HepG2 (cell line): ENCODE data around the gene IGFALS. TPM values are rescaled to one million over a fixed set of nuclear protein-coding genes. Genes with fewer than 3 reads are reported as not detected.

ENCODE experiments used
- ATAC-seq: fragments of 200-7000 bp; cut with Tn5 transposase; 3 replicates; pipeline ENCODE4 v1.9.1; 2020; ENCODE audit warnings: mild to moderate bottlenecking, moderate library complexity
- BruUV-seq: library from RNA; stranded (reverse); fragments of 400-500 nt; replicated peaks from 2 replicates; lab custom pipeline; 2021; lab: Mats Ljungman, UMichigan
- CTCF ChIA-PET: fragments of 300-600 bp; formaldehyde crosslinking; extraction: SDS; loops from one replicate; lab custom pipeline; 2021; ENCODE audit warnings: low total read pairs, inconsistent platforms, low intra/inter-chr PET ratio; lab: Yijun Ruan, JAX
- POLR2A ChIA-PET: fragments of 350-600 bp; sonication (Branson Sonifier 250); formaldehyde crosslinking; loops from one replicate; lab custom pipeline; 2020; ENCODE audit warnings: antibody characterized with exemption, inconsistent platforms; lab: Yijun Ruan, JAX
- DNase-seq: peaks from one replicate; pipeline ENCODE4 v3.0.0-alpha.2; 2015; ENCODE audit warnings: low spot score
- FAIRE-seq: peaks from 3 replicates; lab custom pipeline; 2011; peaks lifted over from hg19 to GRCh38; lab: Jason Lieb, UNC
- H2AFZ ChIP-seq: one replicate; pipeline ENCODE4 v1.6.1; 2011; ENCODE audit warnings: low read length, inconsistent platforms
- H3K27ac ChIP-seq: fragments of 300-600 bp; 3 replicates; pipeline ENCODE4 v1.8.0; 2011; ENCODE audit warnings: mixed run types, mild to moderate bottlenecking, mixed read lengths, low read length, inconsistent platforms; ENCODE audit not compliant: insufficient read depth; ENCODE audit errors: extremely low read length
- H3K27me3 ChIP-seq, 2 experiments: fragments of 200-600 bp in 1 of 2; 2 replicates in 1 of 2; 3 replicates in 1 of 2; pipeline versions ENCODE4 v1.6.0 to v1.8.0; 2011; ENCODE audit warnings: low read length in 2 of 2, mild to moderate bottlenecking in 2 of 2, moderate library complexity in 2 of 2, inconsistent platforms in 1 of 2; ENCODE audit not compliant: insufficient read depth in 2 of 2, control insufficient read depth in 1 of 2
- H3K36me3 ChIP-seq, 2 experiments: fragments of 200-600 bp in 1 of 2; replicated peaks in 1 of 2; 2 replicates in 1 of 2; 3 replicates in 1 of 2; pipeline versions ENCODE4 v1.5.1 to v1.8.0; 2011; ENCODE audit warnings: low read length in 2 of 2, inconsistent platforms in 1 of 2; ENCODE audit not compliant: insufficient read depth in 2 of 2, control insufficient read depth in 1 of 2
- H3K4me1 ChIP-seq: 2 replicates; pipeline ENCODE4 v1.5.1; 2012; ENCODE audit warnings: low read length, inconsistent platforms; ENCODE audit not compliant: insufficient read depth
- H3K4me2 ChIP-seq: 2 replicates; pipeline ENCODE4 v1.6.0; 2011; ENCODE audit warnings: low read depth, low read length, inconsistent platforms
- H3K4me3 ChIP-seq, 3 experiments: fragments of 200-600 bp in 1 of 3; sonication (generic), shearing (Covaris generic) in 1 of 3; replicated peaks in 1 of 3; 2 replicates each; pipeline ENCODE4 v1.5.1; 2011 to 2016; ENCODE audit warnings: low read length in 3 of 3, inconsistent platforms in 2 of 3, low read depth in 2 of 3, mild to moderate bottlenecking in 2 of 3, control low read depth in 1 of 3, mixed read lengths in 1 of 3; ENCODE audit not compliant: insufficient read depth in 1 of 3
- H3K79me2 ChIP-seq: one replicate; pipeline ENCODE4 v1.6.1; 2011; ENCODE audit warnings: low read length, inconsistent platforms; ENCODE audit not compliant: insufficient read depth
- H3K9ac ChIP-seq: 2 replicates; pipeline ENCODE4 v1.6.0; 2011; ENCODE audit warnings: mild to moderate bottlenecking, low read depth, low read length, inconsistent platforms; ENCODE audit not compliant: insufficient read depth
- H3K9me3 ChIP-seq: 2 replicates; pipeline ENCODE4 v1.5.1; 2012; ENCODE audit warnings: mild to moderate bottlenecking, low read length
- H4K20me1 ChIP-seq: 2 replicates; pipeline ENCODE4 v1.6.0; 2011; ENCODE audit warnings: inconsistent platforms, mild to moderate bottlenecking, low read length, moderate library complexity; ENCODE audit not compliant: insufficient read depth
- GPN1 ChIP-seq: sonication (generic); formaldehyde crosslinking; IDR thresholded peaks from 2 replicates; pipeline ENCODE4 v1.5.1; 2020; ENCODE audit warnings: missing genetic modification reagents, borderline replicate concordance
- HNRNPLL ChIP-seq: fragments of 200-400 bp; formaldehyde crosslinking; IDR thresholded peaks from 2 replicates; pipeline ENCODE4 v1.6.1; 2017; ENCODE audit warnings: mild to moderate bottlenecking, low read depth, low read length; ENCODE audit not compliant: poor library complexity, severe bottlenecking
- KLF12 ChIP-seq: sonication (generic); formaldehyde crosslinking; IDR thresholded peaks from 2 replicates; pipeline ENCODE4 v1.4.0; 2020; ENCODE audit warnings: missing genetic modification reagents, borderline replicate concordance
- MEIS1 ChIP-seq: sonication (generic); formaldehyde crosslinking; IDR thresholded peaks from 2 replicates; pipeline ENCODE4 v1.9.0; 2021; ENCODE audit warnings: mild to moderate bottlenecking, missing genetic modification reagents, moderate library complexity, borderline replicate concordance
- PHF21A ChIP-seq: sonication (generic); formaldehyde crosslinking; IDR thresholded peaks from 2 replicates; pipeline ENCODE4 v1.5.0; 2020; ENCODE audit warnings: mild to moderate bottlenecking, missing genetic modification reagents
- RCOR2 ChIP-seq: IDR thresholded peaks from 2 replicates; pipeline ENCODE4 v1.6.1; 2016; ENCODE audit warnings: missing biosample characterization, missing genetic modification reagents
- SPEN ChIP-seq: sonication (generic); formaldehyde crosslinking; IDR thresholded peaks from 2 replicates; pipeline ENCODE4 v1.5.1; 2020; ENCODE audit warnings: low read depth, mild to moderate bottlenecking, missing genetic modification reagents
- TBX2 ChIP-seq: sonication (generic); formaldehyde crosslinking; IDR thresholded peaks from 2 replicates; pipeline ENCODE4 v1.5.0; 2020; ENCODE audit warnings: missing genetic modification reagents, mild to moderate bottlenecking, borderline replicate concordance
- TGIF2 ChIP-seq: IDR thresholded peaks from 2 replicates; pipeline ENCODE4 v1.6.1; 2016; ENCODE audit warnings: control low read depth, missing compliant biosample characterization
- ZFP90 ChIP-seq: sonication (generic); formaldehyde crosslinking; IDR thresholded peaks from 2 replicates; pipeline ENCODE4 v1.8.0; 2022; ENCODE audit warnings: missing genetic modification reagents, mild to moderate bottlenecking, inconsistent platforms, borderline replicate concordance
- ZMYM3 ChIP-seq: sonication (generic); formaldehyde crosslinking; IDR thresholded peaks from 2 replicates; pipeline ENCODE4 v1.5.1; 2020; ENCODE audit warnings: mild to moderate bottlenecking, missing genetic modification reagents
- ZNF3 ChIP-seq: IDR thresholded peaks from 2 replicates; pipeline ENCODE4 v1.7.0; 2017; ENCODE audit warnings: inconsistent platforms
- whole genome bisulfite sequencing: methylation state at CpG from one replicate; pipeline ENCODE4 v1.1.6; 2017; ENCODE audit warnings: low lambda C conversion rate; 5-methylcytosine and 5-hydroxymethylcytosine counted together
- in situ Hi-C: cut with HindIII; loops from 2 replicates; pipeline ENCODE4 v1.10.0; 2017; ENCODE audit warnings: low pct_unique_long_range_greater_than_20kb; ENCODE audit not compliant: extremely low pct_ligation_motif_present
- intact Hi-C: fragments of 100-400 bp; cut with micrococcal nuclease; formaldehyde crosslinking; loops from one replicate; pipeline ENCODE4 v1.10.0; 2022; ENCODE audit not compliant: unreplicated experiment
- polyA plus RNA-seq, 8 experiments: library from polyadenylated mRNA; depleted of rRNA in 3 of 8; stranded (reverse) in 7 of 8; unstranded in 1 of 8; fragments of >200 nt; fragmentation: Illumina TruSeq in 4 of 8; extraction: Trizol in 4 of 8; gene quantifications; 2 replicates each; pipeline versions ENCODE4 v1.2.1 to v1.2.3, GENCODE V29; 2011 to 2016; ENCODE audit warnings: low read depth in 4 of 8, missing spikeins in 1 of 8, mixed read lengths in 1 of 8; ENCODE audit not compliant: insufficient read depth in 1 of 8
- total RNA-seq, 5 experiments: library from RNA; depleted of rRNA; stranded (reverse); fragments of >200 nt; fragmentation: Illumina TruSeq; extraction: Trizol; gene quantifications; 2 replicates each; pipeline ENCODE4 v1.2.3, GENCODE V29; 2016; ENCODE audit warnings: low read depth in 1 of 5
- TF ChIP-seq, protein P1 (sequence below): sonication (generic); formaldehyde crosslinking; IDR thresholded peaks from 2 replicates; pipeline ENCODE4 v1.4.0; 2020; ENCODE audit warnings: missing genetic modification reagents, borderline replicate concordance
- TF ChIP-seq, protein P2 (sequence below): sonication (generic); formaldehyde crosslinking; IDR thresholded peaks from 2 replicates; pipeline ENCODE4 v1.8.0; 2022; ENCODE audit warnings: low read depth, missing genetic modification reagents
- TF ChIP-seq, protein P3 (sequence below): IDR thresholded peaks from 2 replicates; pipeline ENCODE4 v1.6.1; 2018; ENCODE audit warnings: missing genetic modification reagents, mild to moderate bottlenecking, missing compliant biosample characterization

Gene IGFALS
- total and polyA plus RNA-seq, 2 of the 13 experiments (the other 11 are each of a cell fraction or from before 2014, with no cell fraction given): 0.34 to 2.4 TPM

DNA sequence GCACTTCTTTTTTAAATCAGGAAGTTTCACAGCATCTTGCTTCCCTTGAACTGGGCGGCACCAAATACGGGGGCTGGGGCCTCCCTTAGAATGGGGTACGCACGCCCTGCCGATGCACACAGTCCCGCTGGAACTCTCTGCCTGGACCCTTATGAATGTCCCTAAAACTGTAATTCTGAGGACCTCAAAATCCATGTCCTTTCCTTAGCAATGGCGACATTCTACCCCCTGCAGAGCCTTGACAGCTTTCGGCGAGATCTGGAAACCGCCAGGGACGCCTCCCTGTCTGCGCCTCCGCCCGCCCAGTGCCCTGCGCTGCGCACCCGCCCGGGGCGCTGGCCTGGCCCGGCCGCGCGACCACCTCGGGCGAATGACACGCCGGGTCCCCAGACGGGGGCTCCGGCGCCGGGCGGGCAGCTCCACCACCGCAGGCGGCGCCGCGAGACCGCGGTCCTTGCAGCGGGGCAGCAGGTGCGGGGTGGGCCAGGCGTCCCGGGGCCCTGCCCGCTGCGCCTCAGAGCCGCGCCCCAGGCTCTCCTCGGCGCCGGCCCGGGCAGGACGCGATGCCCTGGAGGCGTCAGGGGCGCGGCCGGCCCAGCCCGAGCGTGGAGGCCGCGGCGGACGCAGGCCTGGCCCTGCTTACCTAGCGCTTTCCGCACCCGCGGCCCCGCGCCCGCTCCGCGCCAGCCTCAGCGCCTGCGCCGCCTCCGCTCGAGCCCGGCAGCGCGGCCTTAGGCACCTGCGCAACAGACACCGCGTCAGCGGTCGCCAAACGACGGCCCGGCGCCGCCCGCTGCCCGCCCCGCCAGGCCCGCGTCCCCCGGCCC, 32.6 kb upstream of the IGFALS start:
- in situ Hi-C loops (no loop called here), intact Hi-C loops (loop anchor here (5.0 kb wide), 1 partner anchor 44 kb away; the partner anchor contains the start of genes NUBP2 and SPSB3)
- 1% methylated on average over 19 of the region's 96 CpGs for WGBS
- H3K9ac ChIP-seq: peak overlapping the region; percentile 71
- peak overlapping the region; percentile 81 for H3K4me2 ChIP-seq
- peak overlapping the region; percentile 53 to 92 (median 72) for H3K4me3 ChIP-seq
- ChIA-PET CTCF (no interaction called here), POLR2A (interaction anchor here (1.0 to 5.7 kb wide), 10 partner anchors 32 to 139 kb away, joined by 3 to 49 read pairs (median 6); partner anchors contain the start of genes EME2, IGFALS, MRPS34 and NUBP2)
- H3K27ac ChIP-seq: peak overlapping the region; percentile 73
- H3K4me1 ChIP-seq: peaks cover 46% of the 10 kb centered on the region
- FAIRE-seq: no peak
- H4K20me1 ChIP-seq: peaks cover 5% of the 10 kb centered on the region; the same call in 1 of the 2 replicates
- peak; percentile 32 for DNase-seq
- BruUV-seq: no TSS peak
- H2AFZ ChIP-seq: no peak overlapping the region
- no peaks in the 10 kb centered on the region for H3K9me3 ChIP-seq
- H3K27me3 ChIP-seq: no peaks in the 10 kb centered on the region; a peak in 1 of 5 replicates
- peak; percentile 21 for ATAC-seq
- H3K79me2 ChIP-seq: peaks cover 55% of the 10 kb centered on the region
- peaks cover 8 to 19% of the 10 kb centered on the region in 2 experiments; a peak in 4 of 5 replicates for H3K36me3 ChIP-seq
- TF ChIP-seq ZNF3 (CRISPR knock-in tag): 0 out of 2 replicates have a peak, but pooled peaks have one; percentile 1
- no peak for TF ChIP-seq ZFP90 (CRISPR knock-in tag)
- peak; percentile 72; the same call in 1 of the 2 replicates for TF ChIP-seq TGIF2 (CRISPR knock-in tag)
- TF ChIP-seq ZMYM3 (CRISPR knock-in tag): 0 out of 2 replicates have a peak, but pooled peaks have one; percentile 27
- TF ChIP-seq HNRNPLL: peak; percentile 81
- peak; percentile 11; the same call in 1 of the 2 replicates for TF ChIP-seq RCOR2 (CRISPR knock-in tag)
- 0 out of 2 replicates have a peak, but pooled peaks have one; percentile 1 for TF ChIP-seq SPEN (CRISPR knock-in tag)
- no peak; the same call in 1 of the 2 replicates for TF ChIP-seq PHF21A (CRISPR knock-in tag)
- TF ChIP-seq, protein P1, sequence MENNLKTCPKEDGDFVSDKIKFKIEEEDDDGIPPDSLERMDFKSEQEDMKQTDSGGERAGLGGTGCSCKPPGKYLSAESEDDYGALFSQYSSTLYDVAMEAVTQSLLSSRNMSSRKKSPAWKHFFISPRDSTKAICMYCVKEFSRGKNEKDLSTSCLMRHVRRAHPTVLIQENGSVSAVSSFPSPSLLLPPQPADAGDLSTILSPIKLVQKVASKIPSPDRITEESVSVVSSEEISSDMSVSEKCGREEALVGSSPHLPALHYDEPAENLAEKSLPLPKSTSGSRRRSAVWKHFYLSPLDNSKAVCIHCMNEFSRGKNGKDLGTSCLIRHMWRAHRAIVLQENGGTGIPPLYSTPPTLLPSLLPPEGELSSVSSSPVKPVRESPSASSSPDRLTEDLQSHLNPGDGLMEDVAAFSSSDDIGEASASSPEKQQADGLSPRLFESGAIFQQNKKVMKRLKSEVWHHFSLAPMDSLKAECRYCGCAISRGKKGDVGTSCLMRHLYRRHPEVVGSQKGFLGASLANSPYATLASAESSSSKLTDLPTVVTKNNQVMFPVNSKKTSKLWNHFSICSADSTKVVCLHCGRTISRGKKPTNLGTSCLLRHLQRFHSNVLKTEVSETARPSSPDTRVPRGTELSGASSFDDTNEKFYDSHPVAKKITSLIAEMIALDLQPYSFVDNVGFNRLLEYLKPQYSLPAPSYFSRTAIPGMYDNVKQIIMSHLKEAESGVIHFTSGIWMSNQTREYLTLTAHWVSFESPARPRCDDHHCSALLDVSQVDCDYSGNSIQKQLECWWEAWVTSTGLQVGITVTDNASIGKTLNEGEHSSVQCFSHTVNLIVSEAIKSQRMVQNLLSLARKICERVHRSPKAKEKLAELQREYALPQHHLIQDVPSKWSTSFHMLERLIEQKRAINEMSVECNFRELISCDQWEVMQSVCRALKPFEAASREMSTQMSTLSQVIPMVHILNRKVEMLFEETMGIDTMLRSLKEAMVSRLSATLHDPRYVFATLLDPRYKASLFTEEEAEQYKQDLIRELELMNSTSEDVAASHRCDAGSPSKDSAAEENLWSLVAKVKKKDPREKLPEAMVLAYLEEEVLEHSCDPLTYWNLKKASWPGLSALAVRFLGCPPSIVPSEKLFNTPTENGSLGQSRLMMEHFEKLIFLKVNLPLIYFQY (CRISPR knock-in tag): 0 out of 2 replicates have a peak, but pooled peaks have one; percentile 12
- TF ChIP-seq, protein P2, sequence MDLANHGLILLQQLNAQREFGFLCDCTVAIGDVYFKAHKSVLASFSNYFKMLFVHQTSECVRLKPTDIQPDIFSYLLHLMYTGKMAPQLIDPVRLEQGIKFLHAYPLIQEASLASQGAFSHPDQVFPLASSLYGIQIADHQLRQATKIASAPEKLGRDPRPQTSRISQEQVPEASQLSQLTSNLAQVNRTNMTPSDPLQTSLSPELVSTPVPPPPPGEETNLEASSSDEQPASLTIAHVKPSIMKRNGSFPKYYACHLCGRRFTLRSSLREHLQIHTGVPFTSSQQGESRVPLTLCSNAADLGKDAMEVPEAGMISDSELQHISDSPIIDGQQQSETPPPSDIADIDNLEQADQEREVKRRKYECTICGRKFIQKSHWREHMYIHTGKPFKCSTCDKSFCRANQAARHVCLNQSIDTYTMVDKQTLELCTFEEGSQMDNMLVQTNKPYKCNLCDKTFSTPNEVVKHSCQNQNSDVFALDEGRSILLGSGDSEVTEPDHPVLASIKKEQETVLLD (CRISPR knock-in tag): peak; percentile 38
- peak; percentile 35; the same call in 1 of the 2 replicates for TF ChIP-seq MEIS1 (CRISPR knock-in tag)
- TF ChIP-seq GPN1 (CRISPR knock-in tag): no peak
- 0 out of 2 replicates have a peak, but pooled peaks have one; percentile 3 for TF ChIP-seq KLF12
- TF ChIP-seq, protein P3, sequence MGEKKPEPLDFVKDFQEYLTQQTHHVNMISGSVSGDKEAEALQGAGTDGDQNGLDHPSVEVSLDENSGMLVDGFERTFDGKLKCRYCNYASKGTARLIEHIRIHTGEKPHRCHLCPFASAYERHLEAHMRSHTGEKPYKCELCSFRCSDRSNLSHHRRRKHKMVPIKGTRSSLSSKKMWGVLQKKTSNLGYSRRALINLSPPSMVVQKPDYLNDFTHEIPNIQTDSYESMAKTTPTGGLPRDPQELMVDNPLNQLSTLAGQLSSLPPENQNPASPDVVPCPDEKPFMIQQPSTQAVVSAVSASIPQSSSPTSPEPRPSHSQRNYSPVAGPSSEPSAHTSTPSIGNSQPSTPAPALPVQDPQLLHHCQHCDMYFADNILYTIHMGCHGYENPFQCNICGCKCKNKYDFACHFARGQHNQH: peak; percentile 21; the same call in 1 of the 2 replicates
- TF ChIP-seq TBX2 (CRISPR knock-in tag): peak; percentile 35; the same call in 1 of the 2 replicates
